Measurements from ENCODE around the gene MAGI1. TPM values are rescaled to one million over a fixed set of nuclear protein-coding genes. Genes with fewer than 3 reads are reported as not detected.

MAGI1 gene
- polyA plus RNA-seq, 1 of the 3 experiments (the other 2 are of a cell fraction) = 10.3 TPM

GRCh38 chr3:65888980-65889706 lies 149.6 kb downstream of the MAGI1 start (continued):
- no peak for TF ChIP-seq FOXM1 (IDR thresholded peaks at IDR 0.05; ENCODE audit: low read depth)
- no peak for TF ChIP-seq ELF1 (IDR thresholded peaks at IDR 0.05)
- peak; percentile 47; the same call in 1 of the 2 replicates for TF ChIP-seq POLR2AphosphoS5 (IDR thresholded peaks at IDR 0.05; ENCODE audit: low read depth, low read length)
- TF ChIP-seq TAF1 (IDR thresholded peaks at IDR 0.05; ENCODE audit: borderline replicate concordance, low read depth, low read length) = no peak
- TF ChIP-seq USF1 (IDR thresholded peaks at IDR 0.05; ENCODE audit: borderline replicate concordance, low read depth) = no peak
- no peak for TF ChIP-seq CHD2 (IDR thresholded peaks at IDR 0.05; ENCODE audit: low read length, partially characterized antibody)

DNA sequence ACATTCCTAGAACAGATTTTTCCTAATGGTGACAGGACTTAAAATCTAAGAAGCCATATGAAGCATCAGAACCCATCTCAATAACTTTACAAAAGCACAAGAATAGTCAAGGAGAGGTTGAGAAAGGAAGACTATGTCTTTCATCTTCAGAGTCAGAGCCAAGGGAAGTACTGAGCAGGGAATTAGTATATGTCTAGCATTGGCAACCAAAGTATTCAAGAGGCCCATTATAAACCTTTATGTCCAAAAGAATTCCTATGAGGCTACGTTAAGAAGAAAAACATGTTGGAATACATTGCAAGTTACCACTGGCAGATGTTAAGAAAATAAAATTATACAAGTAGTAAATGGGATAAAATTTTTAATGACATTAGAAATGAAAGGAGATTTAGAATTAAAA lies 150.5 kb downstream of the MAGI1 start:
- Histone ChIP-seq H3K79me2 (ENCODE audit: insufficient read depth) (peaks cover 67% of the 10 kb centered on the region), H3K4me1 (ENCODE audit: control insufficient read depth in 1 of 2, insufficient read depth in 2 of 2, low read depth in 1 of 2, low read length in 1 of 2) (peaks cover 0 to 4% of the 10 kb centered on the region in 2 experiments; a peak in 1 of 4 replicates), H3K4me3 (ENCODE audit: low read depth in 2 of 2, low read length in 1 of 2) (no peak overlapping the region), H3K9ac (no peak overlapping the region), H3K36me3 (replicated peaks in 1 of 2; ENCODE audit: control insufficient read depth in 1 of 2, insufficient read depth in 2 of 2, low read length in 1 of 2) (no peaks in the 10 kb centered on the region), H3K27me3 (ENCODE audit: insufficient read depth) (no peaks in the 10 kb centered on the region), H4K20me1 (ENCODE audit: insufficient read depth) (peaks cover 6% of the 10 kb centered on the region; the same call in 1 of the 2 replicates), H3K4me2 (no peak overlapping the region), H3K9me3 (no peaks in the 10 kb centered on the region), H3K27ac (ENCODE audit: low read depth in 2 of 2, low read length in 1 of 2) (peak overlapping the region in 1 of 2 experiments; percentile 83; a peak in 1 of 4 replicates), H2AFZ (ENCODE audit: low read depth) (no peak overlapping the region), H3K9me2 (no peaks in the 10 kb centered on the region), H3F3A (replicated peaks; ENCODE audit: insufficient read depth) (peaks cover 18% of the 10 kb centered on the region)
- ChIA-PET CTCF (no interaction called here), POLR2A (no interaction called here)
- 100% methylated on average over 1 of the region's 1 CpG for WGBS (ENCODE audit: low lambda C conversion rate)
- TF ChIP-seq NRF1 (IDR thresholded peaks at IDR 0.05; ENCODE audit: low read depth, low read length) (no peak), RAD21 (IDR thresholded peaks at IDR 0.05; ENCODE audit: low read length) (no peak)
- no peak for DNase-seq

- Histone ChIP-seq H3K79me2 (ENCODE audit: insufficient read depth) (peaks cover 70% of the 10 kb centered on the region), H3K27ac (ENCODE audit: low read depth in 2 of 2, low read length in 1 of 2) (no peak overlapping the region), H3K4me3 (ENCODE audit: low read depth in 2 of 2, low read length in 1 of 2) (no peak overlapping the region), H3K27me3 (ENCODE audit: insufficient read depth) (no peaks in the 10 kb centered on the region), H3K4me1 (ENCODE audit: control insufficient read depth in 1 of 2, insufficient read depth in 2 of 2, low read depth in 1 of 2, low read length in 1 of 2) (peaks cover 0 to 4% of the 10 kb centered on the region in 2 experiments; a peak in 1 of 4 replicates), H3K9ac (no peak overlapping the region), H4K20me1 (ENCODE audit: insufficient read depth) (peaks cover 6% of the 10 kb centered on the region; the same call in 1 of the 2 replicates), H3K36me3 (replicated peaks in 1 of 2; ENCODE audit: control insufficient read depth in 1 of 2, insufficient read depth in 2 of 2, low read length in 1 of 2) (no peaks in the 10 kb centered on the region), H3K9me3 (no peaks in the 10 kb centered on the region), H3K4me2 (no peak overlapping the region), H2AFZ (ENCODE audit: low read depth) (no peak overlapping the region), H3F3A (replicated peaks; ENCODE audit: insufficient read depth) (peaks cover 18% of the 10 kb centered on the region), H3K9me2 (no peaks in the 10 kb centered on the region)
- 86% methylated on average over 5 of the region's 5 CpGs for WGBS (ENCODE audit: low lambda C conversion rate)
- ChIA-PET POLR2A (no interaction called here), CTCF (no interaction called here)
- no peak for TF ChIP-seq USF1 (IDR thresholded peaks at IDR 0.05; ENCODE audit: borderline replicate concordance, low read depth)
- TF ChIP-seq CHD2 (IDR thresholded peaks at IDR 0.05; ENCODE audit: low read length, partially characterized antibody) = no peak
- no peak for TF ChIP-seq TCF12 (IDR thresholded peaks at IDR 0.05)
- no peak for TF ChIP-seq MAX (IDR thresholded peaks at IDR 0.05; ENCODE audit: low read depth)
- no peak for TF ChIP-seq TEAD4 (IDR thresholded peaks at IDR 0.05; ENCODE audit: borderline replicate concordance, insufficient read depth)
- TF ChIP-seq GATA2 (CRISPR knock-in tag; IDR thresholded peaks at IDR 0.05) = no peak
- TF ChIP-seq POLR2AphosphoS5 (IDR thresholded peaks at IDR 0.05; ENCODE audit: low read depth, low read length) = no peak
- no peak for TF ChIP-seq FOSL2 (IDR thresholded peaks at IDR 0.05; ENCODE audit: borderline replicate concordance, low read depth)
- no peak for TF ChIP-seq SMC3 (IDR thresholded peaks at IDR 0.05; ENCODE audit: low read depth, low read length)
- no peak for TF ChIP-seq ELF1 (IDR thresholded peaks at IDR 0.05)
- TF ChIP-seq MXI1 (IDR thresholded peaks at IDR 0.05; ENCODE audit: low read depth, low read length) = no peak
- TF ChIP-seq, protein P1, sequence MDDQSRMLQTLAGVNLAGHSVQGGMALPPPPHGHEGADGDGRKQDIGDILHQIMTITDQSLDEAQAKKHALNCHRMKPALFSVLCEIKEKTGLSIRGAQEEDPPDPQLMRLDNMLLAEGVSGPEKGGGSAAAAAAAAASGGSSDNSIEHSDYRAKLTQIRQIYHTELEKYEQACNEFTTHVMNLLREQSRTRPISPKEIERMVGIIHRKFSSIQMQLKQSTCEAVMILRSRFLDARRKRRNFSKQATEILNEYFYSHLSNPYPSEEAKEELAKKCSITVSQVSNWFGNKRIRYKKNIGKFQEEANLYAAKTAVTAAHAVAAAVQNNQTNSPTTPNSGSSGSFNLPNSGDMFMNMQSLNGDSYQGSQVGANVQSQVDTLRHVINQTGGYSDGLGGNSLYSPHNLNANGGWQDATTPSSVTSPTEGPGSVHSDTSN (IDR thresholded peaks at IDR 0.05) = no peak
- TF ChIP-seq, protein P2, sequence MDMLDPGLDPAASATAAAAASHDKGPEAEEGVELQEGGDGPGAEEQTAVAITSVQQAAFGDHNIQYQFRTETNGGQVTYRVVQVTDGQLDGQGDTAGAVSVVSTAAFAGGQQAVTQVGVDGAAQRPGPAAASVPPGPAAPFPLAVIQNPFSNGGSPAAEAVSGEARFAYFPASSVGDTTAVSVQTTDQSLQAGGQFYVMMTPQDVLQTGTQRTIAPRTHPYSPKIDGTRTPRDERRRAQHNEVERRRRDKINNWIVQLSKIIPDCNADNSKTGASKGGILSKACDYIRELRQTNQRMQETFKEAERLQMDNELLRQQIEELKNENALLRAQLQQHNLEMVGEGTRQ (IDR thresholded peaks at IDR 0.05; ENCODE audit: borderline replicate concordance, low read depth, low read length) = no peak
- TF ChIP-seq FOXJ3 (CRISPR knock-in tag; IDR thresholded peaks at IDR 0.05) = no peak
- TF ChIP-seq NRF1 (IDR thresholded peaks at IDR 0.05; ENCODE audit: low read depth, low read length) = no peak
- no peak for DNase-seq
These were observed 152.3 kb downstream of the MAGI1 start for GRCh38 chr3:65886391-65886790.

All from SK-N-SH (cell line).